ENCODE measurements around the gene CHPT1.
A peak's percentile ranks its signal among the peaks of the same experiment; 100 is the strongest.

Gene CHPT1

GRCh38 chr12:101714877-101715444, 17.5 kb downstream of the CHPT1 start:
- no peak overlapping the region for H3K4me3 ChIP-seq (ENCODE audit: low read depth, low read length)
- TF ChIP-seq, protein P1, sequence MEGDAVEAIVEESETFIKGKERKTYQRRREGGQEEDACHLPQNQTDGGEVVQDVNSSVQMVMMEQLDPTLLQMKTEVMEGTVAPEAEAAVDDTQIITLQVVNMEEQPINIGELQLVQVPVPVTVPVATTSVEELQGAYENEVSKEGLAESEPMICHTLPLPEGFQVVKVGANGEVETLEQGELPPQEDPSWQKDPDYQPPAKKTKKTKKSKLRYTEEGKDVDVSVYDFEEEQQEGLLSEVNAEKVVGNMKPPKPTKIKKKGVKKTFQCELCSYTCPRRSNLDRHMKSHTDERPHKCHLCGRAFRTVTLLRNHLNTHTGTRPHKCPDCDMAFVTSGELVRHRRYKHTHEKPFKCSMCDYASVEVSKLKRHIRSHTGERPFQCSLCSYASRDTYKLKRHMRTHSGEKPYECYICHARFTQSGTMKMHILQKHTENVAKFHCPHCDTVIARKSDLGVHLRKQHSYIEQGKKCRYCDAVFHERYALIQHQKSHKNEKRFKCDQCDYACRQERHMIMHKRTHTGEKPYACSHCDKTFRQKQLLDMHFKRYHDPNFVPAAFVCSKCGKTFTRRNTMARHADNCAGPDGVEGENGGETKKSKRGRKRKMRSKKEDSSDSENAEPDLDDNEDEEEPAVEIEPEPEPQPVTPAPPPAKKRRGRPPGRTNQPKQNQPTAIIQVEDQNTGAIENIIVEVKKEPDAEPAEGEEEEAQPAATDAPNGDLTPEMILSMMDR (conservative IDR thresholded peaks at IDR 0.05; ENCODE audit: low read depth, low read length): no peak
- no peak for DNase-seq (ENCODE audit: low read depth)

GRCh38 chr12:101719566-101719965, 22.1 kb downstream of the CHPT1 start:
- DNase-seq (ENCODE audit: low read depth): peak; percentile 8
- TF ChIP-seq, protein P1 (conservative IDR thresholded peaks at IDR 0.05; ENCODE audit: low read depth, low read length): no peak
- no peak overlapping the region for H3K4me3 ChIP-seq (ENCODE audit: low read depth, low read length)

- no peak overlapping the region for H3K4me3 ChIP-seq (ENCODE audit: low read depth, low read length)
- DNase-seq (ENCODE audit: low read depth): no peak
- TF ChIP-seq, protein P1 (conservative IDR thresholded peaks at IDR 0.05; ENCODE audit: low read depth, low read length): no peak
These were observed 22.7 kb downstream of the CHPT1 start for GRCh38 chr12:101720118-101720517.

- no peak for DNase-seq (ENCODE audit: low read depth)
- TF ChIP-seq, protein P1 (conservative IDR thresholded peaks at IDR 0.05; ENCODE audit: low read depth, low read length): no peak
- no peak overlapping the region for H3K4me3 ChIP-seq (ENCODE audit: low read depth, low read length)
These were observed 25.0 kb downstream of the CHPT1 start for GRCh38 chr12:101722392-101722791.

GRCh38 chr12:101727098-101727497, 29.7 kb downstream of the CHPT1 start:
- DNase-seq (ENCODE audit: low read depth): no peak
- TF ChIP-seq, protein P1 (conservative IDR thresholded peaks at IDR 0.05; ENCODE audit: low read depth, low read length): no peak
- no peak overlapping the region for H3K4me3 ChIP-seq (ENCODE audit: low read depth, low read length)

GRCh38 chr12:101729842-101730241, 32.4 kb downstream of the CHPT1 start:
- TF ChIP-seq, protein P1 (conservative IDR thresholded peaks at IDR 0.05; ENCODE audit: low read depth, low read length): no peak
- no peak for DNase-seq (ENCODE audit: low read depth)
- H3K4me3 ChIP-seq (ENCODE audit: low read depth, low read length): no peak overlapping the region

DNA sequence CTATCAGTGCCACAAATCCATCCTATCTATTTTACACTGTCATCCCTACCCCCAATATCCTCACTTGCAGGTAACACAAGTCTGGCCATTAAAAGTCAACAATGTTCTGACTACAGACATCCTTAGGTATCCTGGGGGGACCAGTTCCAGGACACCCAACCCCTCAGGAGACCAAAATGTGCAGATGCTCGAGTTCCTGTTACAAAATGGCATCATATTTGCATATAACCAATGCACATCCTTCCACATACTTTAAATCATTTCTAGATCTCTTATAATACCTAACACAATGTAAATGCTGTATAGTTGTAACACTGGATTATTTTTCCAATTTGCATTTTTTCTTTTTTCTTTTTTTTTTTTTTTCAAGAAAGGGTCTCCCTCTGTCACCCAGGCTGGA, 34.9 kb downstream of the CHPT1 start:
- no peak overlapping the region for H3K4me3 ChIP-seq (ENCODE audit: low read depth, low read length)
- TF ChIP-seq, protein P1 (conservative IDR thresholded peaks at IDR 0.05; ENCODE audit: low read depth, low read length): no peak
- no peak for DNase-seq (ENCODE audit: low read depth)
